Subcutaneous abdominal adipose tissue (tissue), 5 donors: ENCODE results near the gene GIMAP4.
"Not testable (repeated sequence)": the region's sequence is repeated elsewhere in the genome, so short reads cannot be mapped to it uniquely, and the experiment has no call there.

ENCODE experiments used
- H3K27ac ChIP-seq: one replicate; pipeline ENCODE4 v1.7.0; 2013; ENCODE audit warnings: low read depth, mild to moderate bottlenecking, inconsistent platforms, low read length, moderate library complexity
- H3K27me3 ChIP-seq, 5 donors: one replicate each; pipeline ENCODE4 v1.7.0; 2013; ENCODE audit warnings: low read length in 5 of 5, inconsistent platforms in 1 of 5; ENCODE audit not compliant: control insufficient read depth in 5 of 5, insufficient read depth in 4 of 5
- H3K36me3 ChIP-seq, 5 donors: one replicate each; pipeline ENCODE4 v1.7.0; 2013; ENCODE audit warnings: low read length in 5 of 5; ENCODE audit not compliant: control insufficient read depth in 5 of 5, insufficient read depth in 5 of 5
- H3K4me1 ChIP-seq, 5 donors: one replicate each; pipeline ENCODE4 v1.7.0; 2013; ENCODE audit warnings: low read length in 5 of 5, mild to moderate bottlenecking in 3 of 5, moderate library complexity in 1 of 5; ENCODE audit not compliant: control insufficient read depth in 5 of 5, insufficient read depth in 5 of 5
- H3K4me3 ChIP-seq, 5 donors: one replicate each; pipeline ENCODE4 v1.7.0; 2013; ENCODE audit warnings: low read length in 5 of 5, low read depth in 1 of 5
- H3K9ac ChIP-seq, 5 donors: one replicate each; pipeline ENCODE4 v1.7.0; 2013; ENCODE audit warnings: low read length in 5 of 5, mild to moderate bottlenecking in 4 of 5, moderate library complexity in 3 of 5
- H3K9me3 ChIP-seq, 5 donors: one replicate each; pipeline ENCODE4 v1.7.0; 2013; ENCODE audit warnings: low read length in 5 of 5; ENCODE audit not compliant: control insufficient read depth in 5 of 5
- donor health status: healthy.
- donor health status: healthy.
- donor health status: healthy.
- donor health status: healthy.
- donor health status: healthy.

GIMAP4 gene

GRCh38 chr7:150567169-150567568 is at the start of gene GIMAP4:
GIMAP4 (plus strand) TSS chr7:150567390; CDS start chr7:150569902, 2,512 bp downstream.
- Histone ChIP-seq H3K4me3 (peak within 1 kb of the TSS; percentile 57 to 88 (median 79)), H3K9ac (peak within 1 kb of the TSS in 4 of 5 donors; percentile 59 to 92 (median 76)), H3K4me1 (peaks cover 0 to 29% (median 6%) of the 10 kb centered on the region in 5 donors)

DNA sequence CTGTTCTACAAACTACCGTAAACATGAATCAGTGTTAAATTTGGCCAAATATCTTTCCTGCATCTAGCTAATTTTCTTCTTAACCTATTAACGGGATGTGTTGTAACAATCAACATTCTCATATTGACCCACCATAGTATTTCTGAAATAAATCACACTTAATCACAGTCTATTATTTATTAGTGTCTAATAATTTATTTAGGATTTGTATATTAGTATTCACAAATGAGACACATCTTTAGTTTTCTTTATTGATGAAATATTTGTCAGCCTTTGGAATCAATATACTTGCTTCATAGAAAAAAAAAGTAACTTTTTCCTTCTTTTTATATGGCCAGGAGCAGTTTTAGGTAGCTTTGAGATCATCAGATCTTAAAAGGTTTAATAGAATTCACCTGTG is 47.9 kb upstream of the GIMAP4 start:
- peak overlapping the region in 3 of 5 donors; percentile 75 to 96 (median 89) for H3K4me3 ChIP-seq
- H3K27ac ChIP-seq = peak overlapping the region; percentile 47

More at GRCh38 chr7:150567169-150567568, at the start of gene GIMAP4:
- peaks cover 0 to 10% (median 2%) of the 10 kb centered on the region in 5 donors for H3K9me3 ChIP-seq
- H3K27me3 ChIP-seq = no peaks in the 10 kb centered on the region
- peak within 1 kb of the TSS; percentile 87 for H3K27ac ChIP-seq
- peaks cover 0 to 19% (median 8%) of the 10 kb centered on the region in 5 donors for H3K36me3 ChIP-seq

DNA sequence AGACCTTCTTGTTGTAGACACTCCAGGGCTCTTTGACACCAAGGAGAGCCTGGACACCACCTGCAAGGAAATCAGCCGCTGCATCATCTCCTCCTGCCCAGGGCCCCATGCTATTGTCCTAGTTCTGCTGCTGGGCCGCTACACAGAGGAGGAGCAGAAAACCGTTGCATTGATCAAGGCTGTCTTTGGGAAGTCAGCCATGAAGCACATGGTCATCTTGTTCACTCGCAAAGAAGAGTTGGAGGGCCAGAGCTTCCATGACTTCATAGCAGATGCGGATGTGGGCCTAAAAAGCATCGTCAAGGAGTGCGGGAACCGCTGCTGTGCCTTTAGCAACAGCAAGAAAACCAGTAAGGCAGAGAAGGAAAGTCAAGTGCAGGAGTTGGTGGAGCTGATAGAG is 47.0 kb upstream of the GIMAP4 start:
- Histone ChIP-seq H3K27ac (peak overlapping the region; percentile 47), H3K9ac (peak overlapping the region in 1 of 5 donors; percentile 17), H3K4me3 (peak overlapping the region in 4 of 5 donors; percentile 14 to 96 (median 82))

More for the DNA sequence above, 47.9 kb upstream of the GIMAP4 start:
- no peaks in the 10 kb centered on the region for H3K27me3 ChIP-seq
- H3K9ac ChIP-seq = peak overlapping the region in 1 of 5 donors; percentile 11
- H3K36me3 ChIP-seq = peaks cover 0 to 11% (median 5%) of the 10 kb centered on the region in 5 donors
- peaks cover 0 to 12% (median 0%) of the 10 kb centered on the region in 5 donors for H3K4me1 ChIP-seq
- H3K9me3 ChIP-seq = peaks cover 0 to 2% (median 0%) of the 10 kb centered on the region in 5 donors

GRCh38 chr7:150522931-150523330 is 44.3 kb upstream of the GIMAP4 start:
- not testable (repeated sequence) for H3K9ac ChIP-seq, H3K9me3 ChIP-seq, H3K27ac ChIP-seq, H3K4me3 ChIP-seq, H3K27me3 ChIP-seq
- Histone ChIP-seq H3K36me3 (peaks cover 0 to 11% (median 5%) of the 10 kb centered on the region in 5 donors), H3K4me1 (peaks cover 0 to 12% (median 0%) of the 10 kb centered on the region in 5 donors)

More for the DNA sequence above, 47.0 kb upstream of the GIMAP4 start:
- peaks cover 0 to 11% (median 5%) of the 10 kb centered on the region in 5 donors for H3K36me3 ChIP-seq
- H3K9me3 ChIP-seq = peaks cover 0 to 2% (median 0%) of the 10 kb centered on the region in 5 donors
- no peaks in the 10 kb centered on the region for H3K27me3 ChIP-seq
- peaks cover 0 to 12% (median 0%) of the 10 kb centered on the region in 5 donors for H3K4me1 ChIP-seq

DNA sequence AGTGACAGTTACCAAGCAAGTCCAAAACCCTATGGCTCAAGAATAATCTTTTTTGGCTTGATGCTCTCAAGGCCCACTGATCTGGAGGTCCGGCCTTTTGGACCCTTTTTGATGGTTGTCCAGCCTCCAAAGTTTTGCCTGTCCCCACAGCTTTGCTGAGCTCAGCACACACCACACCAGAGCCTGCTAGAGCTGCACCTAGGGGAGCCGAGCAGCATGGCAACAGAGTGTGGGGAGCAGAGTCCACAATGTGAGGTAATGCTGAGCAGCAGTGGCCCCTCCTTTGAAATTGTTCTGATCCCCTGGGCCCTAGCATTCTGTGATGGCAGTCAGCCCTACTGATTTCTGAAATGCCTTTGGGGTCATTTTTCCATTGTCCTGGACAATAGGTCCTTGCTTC is 43.2 kb upstream of the GIMAP4 start:
- Histone ChIP-seq H3K4me1 (peaks cover 0 to 12% (median 0%) of the 10 kb centered on the region in 5 donors), H3K4me3 (no peak overlapping the region)

GRCh38 chr7:150531704-150532103 is 35.5 kb upstream of the GIMAP4 start:
- no peaks in the 10 kb centered on the region for H3K27me3 ChIP-seq
- no peaks in the 10 kb centered on the region for H3K36me3 ChIP-seq
- no peaks in the 10 kb centered on the region for H3K4me1 ChIP-seq
- no peak overlapping the region for H3K27ac ChIP-seq
- H3K4me3 ChIP-seq = no peak overlapping the region
- peaks cover 0 to 22% (median 14%) of the 10 kb centered on the region in 5 donors for H3K9me3 ChIP-seq
- H3K9ac ChIP-seq = no peak overlapping the region

More for the DNA sequence above, 43.2 kb upstream of the GIMAP4 start:
- Histone ChIP-seq H3K36me3 (peaks cover 0 to 11% (median 5%) of the 10 kb centered on the region in 5 donors), H3K27ac (no peak overlapping the region), H3K9ac (no peak overlapping the region), H3K9me3 (peaks cover 0 to 7% (median 2%) of the 10 kb centered on the region in 5 donors), H3K27me3 (no peaks in the 10 kb centered on the region)

DNA sequence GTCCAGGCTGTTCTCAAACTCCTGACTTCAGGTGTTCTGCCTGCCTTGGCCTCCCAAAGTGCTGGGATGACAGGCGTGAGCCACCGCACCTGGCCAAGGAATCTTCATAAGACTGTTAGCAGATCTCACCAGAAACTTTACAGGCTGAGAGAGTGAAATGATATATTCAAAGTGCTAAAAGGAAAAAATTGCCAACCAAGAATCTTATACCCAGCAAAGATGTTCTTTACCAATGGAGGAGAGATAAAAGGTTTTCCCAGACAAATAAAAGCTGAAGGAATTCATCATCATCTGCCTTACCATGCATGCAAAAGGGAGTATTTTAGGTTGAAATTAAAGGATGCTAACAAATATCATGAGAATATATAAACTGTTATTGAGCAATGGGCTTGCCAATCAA is 28.9 kb upstream of the GIMAP4 start:
- no peaks in the 10 kb centered on the region for H3K4me1 ChIP-seq
- H3K9ac ChIP-seq = no peak overlapping the region
- no peak overlapping the region for H3K27ac ChIP-seq
- peaks cover 3 to 49% (median 20%) of the 10 kb centered on the region in 5 donors for H3K9me3 ChIP-seq
- H3K4me3 ChIP-seq = no peak overlapping the region
- H3K36me3 ChIP-seq = no peaks in the 10 kb centered on the region
- H3K27me3 ChIP-seq = no peaks in the 10 kb centered on the region

GRCh38 chr7:150553163-150553562 is 14.0 kb upstream of the GIMAP4 start:
- no peak overlapping the region for H3K9ac ChIP-seq
- peaks cover 0 to 29% (median 18%) of the 10 kb centered on the region in 5 donors for H3K9me3 ChIP-seq
- no peak overlapping the region for H3K4me3 ChIP-seq
- peaks cover 0 to 4% (median 0%) of the 10 kb centered on the region in 5 donors for H3K4me1 ChIP-seq
- peaks cover 0 to 3% (median 0%) of the 10 kb centered on the region in 5 donors for H3K27me3 ChIP-seq
- H3K27ac ChIP-seq = no peak overlapping the region
- no peaks in the 10 kb centered on the region for H3K36me3 ChIP-seq

DNA sequence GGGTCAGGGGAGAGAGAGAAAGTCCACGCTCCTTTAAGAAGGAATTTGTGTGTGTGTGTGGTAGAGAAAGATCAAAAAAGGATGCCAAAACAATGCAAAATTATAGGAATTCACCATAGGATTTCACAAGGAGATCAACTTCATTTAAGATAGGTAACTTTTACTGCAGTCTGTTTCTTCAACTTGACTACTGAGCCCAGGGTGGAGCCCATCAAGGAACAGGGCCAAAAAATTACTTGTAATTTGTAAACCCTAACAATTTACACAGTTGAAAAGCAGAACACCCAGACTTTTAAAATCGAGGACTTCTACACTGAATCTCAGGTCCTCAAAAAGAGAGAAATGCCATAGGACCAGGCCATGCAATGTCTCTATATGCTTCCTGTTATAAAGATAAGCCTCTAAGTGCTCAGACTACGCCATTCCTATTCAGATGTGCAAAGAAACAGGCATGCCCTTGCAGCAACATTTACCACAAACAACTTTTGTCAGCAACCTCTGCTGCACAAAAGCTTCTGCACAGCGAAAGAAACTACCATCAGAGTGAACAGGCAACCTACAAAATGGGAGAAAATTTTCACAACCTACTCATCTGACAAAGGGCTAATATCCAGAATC is 10.6 kb upstream of the GIMAP4 start:
- Histone ChIP-seq H3K27ac (no peak overlapping the region), H3K4me1 (peaks cover 0 to 4% (median 0%) of the 10 kb centered on the region in 5 donors), H3K9me3 (peaks cover 6 to 27% (median 11%) of the 10 kb centered on the region in 5 donors), H3K27me3 (no peaks in the 10 kb centered on the region), H3K36me3 (no peaks in the 10 kb centered on the region), H3K4me3 (no peak overlapping the region), H3K9ac (no peak overlapping the region)

DNA sequence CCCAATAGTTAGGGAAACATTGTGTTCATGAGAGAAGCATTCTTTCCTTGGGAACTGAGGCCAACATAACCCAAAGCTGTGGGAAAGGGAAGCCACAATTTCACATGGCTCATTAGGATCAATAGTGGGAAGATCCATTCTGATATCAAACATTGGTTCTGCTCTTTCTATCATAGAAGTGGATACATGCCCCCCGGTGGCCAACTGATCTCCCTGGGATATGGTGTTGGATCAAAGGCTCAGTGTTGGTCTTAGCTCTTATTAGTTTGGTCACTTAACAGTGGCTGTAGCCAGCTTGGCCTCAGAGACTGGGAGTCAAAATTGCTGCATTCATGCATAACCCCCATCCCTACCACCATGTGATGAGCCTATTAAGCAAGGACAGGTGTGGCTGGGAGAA is 6.7 kb upstream of the GIMAP4 start:
- H3K9me3 ChIP-seq = peaks cover 4 to 17% (median 10%) of the 10 kb centered on the region in 5 donors
- no peaks in the 10 kb centered on the region for H3K36me3 ChIP-seq
- H3K4me1 ChIP-seq = peaks cover 0 to 4% (median 0%) of the 10 kb centered on the region in 5 donors
- H3K4me3 ChIP-seq = peak overlapping the region in 1 of 5 donors; percentile 2
- H3K27me3 ChIP-seq = no peaks in the 10 kb centered on the region
- H3K9ac ChIP-seq = no peak overlapping the region
- H3K27ac ChIP-seq = no peak overlapping the region
